Right renal pelvis (tissue), 4 donors: ENCODE results near the gene TNRC6B. TPM values are rescaled to one million over a fixed set of nuclear protein-coding genes. Genes with fewer than 3 reads are reported as not detected.
"Not testable (repeated sequence)": the region's sequence is repeated elsewhere in the genome, so short reads cannot be mapped to it uniquely, and the experiment has no call there.

Experiments
- DNase-seq, 4 donors: peaks; one replicate each; pipeline ENCODE4 v3.0.0-alpha.2; 2013; ENCODE audit warnings: low read depth in 4 of 4, low spot score in 3 of 4, missing footprints in 1 of 4
- polyA plus RNA-seq, 4 donors: library from polyadenylated mRNA; unstranded; fragments of 120-200 nt; gene quantifications; one replicate each; pipeline ENCODE4 v1.2.1, GENCODE V29; 2013; ENCODE audit not compliant: insufficient read length in 4 of 4

The TNRC6B gene
- polyA plus RNA-seq, 4 donors, result 10.3 to 11.8 (median 11.4) TPM

- no peak for DNase-seq
These were observed 28.8 kb downstream of the TNRC6B start for GRCh38 chr22:40206561-40206960.

DNA sequence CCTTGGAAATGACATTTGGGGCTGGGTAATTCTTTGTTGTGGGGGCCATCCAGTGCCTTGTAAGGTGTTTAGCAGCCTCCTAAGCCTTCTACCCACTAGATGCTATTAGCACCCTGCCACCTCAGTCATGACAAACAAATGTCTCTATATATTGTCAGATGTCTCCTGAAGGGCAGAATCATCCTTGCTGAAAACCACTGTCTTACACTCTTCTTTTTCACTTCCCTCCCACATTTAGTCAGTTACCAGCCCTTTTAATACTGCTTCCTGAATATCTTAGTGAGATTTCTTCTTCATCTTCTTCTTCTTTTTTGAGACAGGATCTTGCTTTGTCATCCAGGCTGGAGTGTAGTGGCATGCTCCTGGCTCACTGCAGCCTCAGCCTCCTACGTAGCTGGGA lies 33.1 kb downstream of the TNRC6B start:
- no peak for DNase-seq

DNA sequence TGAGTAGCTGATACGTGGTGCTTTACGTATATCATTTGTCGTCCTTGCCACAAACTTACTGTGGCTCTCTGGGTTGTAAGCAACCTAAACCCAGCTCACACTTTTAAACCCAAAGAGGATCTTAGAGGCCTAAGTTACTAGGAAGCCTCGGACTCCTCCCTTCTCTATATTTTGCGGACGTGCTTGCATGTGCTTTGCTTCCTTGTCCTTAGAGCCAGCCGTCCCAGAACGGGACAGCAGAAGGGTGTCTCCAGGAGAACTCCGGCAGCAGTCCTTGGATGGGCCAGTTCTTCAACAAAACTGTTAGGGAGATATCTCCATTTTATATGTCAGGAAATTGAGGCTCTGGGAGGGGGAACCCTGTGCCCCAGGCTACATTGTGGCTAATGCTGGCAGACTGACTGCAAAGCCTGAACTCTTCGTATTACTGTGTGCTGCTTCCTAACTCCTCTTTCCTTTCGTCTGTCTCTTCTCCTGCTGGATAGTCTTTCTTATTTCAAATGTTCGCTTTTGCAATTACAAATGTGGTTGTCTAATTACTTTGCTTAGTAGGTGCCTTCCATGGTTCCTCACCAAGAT lies 33.8 kb downstream of the TNRC6B start:
- no peak for DNase-seq

- DNase-seq, result no peak
These were observed 34.4 kb downstream of the TNRC6B start for GRCh38 chr22:40212121-40212520.

- DNase-seq, result no peak
These were observed 35.8 kb downstream of the TNRC6B start for GRCh38 chr22:40213478-40213877.

DNA sequence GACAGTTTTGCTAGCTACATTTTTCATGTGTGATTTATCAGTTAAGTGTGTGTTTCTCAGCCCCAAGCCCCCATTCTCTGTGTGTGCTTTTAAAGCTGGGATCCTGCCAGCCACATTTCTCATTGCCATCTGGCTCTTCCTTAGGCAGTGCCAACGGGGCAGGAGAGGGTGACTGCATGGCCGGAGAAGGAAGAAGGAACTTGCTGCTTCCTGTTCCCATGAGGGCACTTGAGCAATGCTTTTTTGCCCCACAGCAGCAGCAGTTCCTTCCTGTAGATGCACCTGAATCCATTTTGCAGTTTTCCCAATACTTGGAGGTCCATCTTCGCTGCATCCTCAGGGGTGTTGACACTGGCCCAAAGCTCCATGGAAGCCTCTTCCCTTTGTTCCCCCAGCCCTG lies 37.5 kb downstream of the TNRC6B start:
- no peak for DNase-seq

GRCh38 chr22:40216041-40216756 lies 38.5 kb downstream of the TNRC6B start:
- DNase-seq, result no peak

- no peak for DNase-seq
These were observed 40.4 kb downstream of the TNRC6B start for GRCh38 chr22:40218152-40218551.

DNA sequence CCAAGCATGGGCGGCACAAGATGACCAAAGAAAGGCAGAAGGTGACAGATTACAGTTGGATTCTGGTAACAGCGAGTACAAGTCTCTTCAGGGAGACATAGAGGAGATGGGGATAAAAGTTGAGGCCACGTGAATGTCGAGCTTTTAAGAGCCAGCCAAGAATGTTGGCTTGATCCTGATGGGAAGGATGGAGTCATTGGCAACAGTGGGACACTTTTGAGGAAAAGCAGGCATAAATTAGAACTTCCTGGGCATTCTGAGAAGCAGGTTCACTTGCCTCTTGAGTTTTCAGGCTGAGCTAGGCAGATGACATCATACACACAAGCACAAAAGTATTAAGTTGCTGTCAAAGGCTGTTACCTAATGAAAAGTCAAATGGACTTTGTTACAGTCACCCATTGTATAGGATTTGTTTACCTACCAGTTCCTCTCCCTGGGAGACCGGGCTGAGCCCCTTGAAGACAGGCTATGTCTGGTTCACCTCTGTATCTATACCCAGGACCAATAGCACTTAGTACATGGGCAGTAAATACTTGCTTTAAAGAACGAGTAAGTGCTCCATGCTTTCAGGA lies 41.1 kb downstream of the TNRC6B start:
- DNase-seq, result no peak

- DNase-seq, result no peak
These were observed 42.8 kb downstream of the TNRC6B start for GRCh38 chr22:40220316-40221054.

- DNase-seq, result no peak
These were observed 43.3 kb downstream of the TNRC6B start for GRCh38 chr22:40221055-40221414.

DNA sequence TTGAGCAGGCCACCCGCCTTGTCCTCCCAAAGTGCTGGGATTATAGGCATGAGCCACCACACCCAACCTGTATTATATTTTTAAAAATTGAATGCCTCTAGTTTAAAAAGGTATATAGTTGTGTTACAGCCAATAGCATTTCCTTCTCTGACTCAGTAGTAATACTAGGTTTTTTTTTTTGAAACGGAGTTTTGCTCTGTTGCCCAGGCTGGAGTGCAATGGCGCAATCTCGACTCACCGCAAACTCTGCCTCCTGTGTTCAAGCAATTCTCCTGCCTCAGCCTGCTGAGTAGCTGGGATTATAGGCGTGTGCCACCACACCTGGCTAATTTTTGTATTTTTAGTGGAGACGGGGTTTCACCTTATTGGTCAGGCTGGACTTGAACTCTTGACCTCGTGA lies 45.3 kb downstream of the TNRC6B start:
- DNase-seq, result not testable (repeated sequence)

- no peak for DNase-seq
These were observed 47.0 kb downstream of the TNRC6B start for GRCh38 chr22:40224702-40225101.

GRCh38 chr22:40226620-40227019 lies 48.9 kb downstream of the TNRC6B start:
- DNase-seq, result no peak

DNA sequence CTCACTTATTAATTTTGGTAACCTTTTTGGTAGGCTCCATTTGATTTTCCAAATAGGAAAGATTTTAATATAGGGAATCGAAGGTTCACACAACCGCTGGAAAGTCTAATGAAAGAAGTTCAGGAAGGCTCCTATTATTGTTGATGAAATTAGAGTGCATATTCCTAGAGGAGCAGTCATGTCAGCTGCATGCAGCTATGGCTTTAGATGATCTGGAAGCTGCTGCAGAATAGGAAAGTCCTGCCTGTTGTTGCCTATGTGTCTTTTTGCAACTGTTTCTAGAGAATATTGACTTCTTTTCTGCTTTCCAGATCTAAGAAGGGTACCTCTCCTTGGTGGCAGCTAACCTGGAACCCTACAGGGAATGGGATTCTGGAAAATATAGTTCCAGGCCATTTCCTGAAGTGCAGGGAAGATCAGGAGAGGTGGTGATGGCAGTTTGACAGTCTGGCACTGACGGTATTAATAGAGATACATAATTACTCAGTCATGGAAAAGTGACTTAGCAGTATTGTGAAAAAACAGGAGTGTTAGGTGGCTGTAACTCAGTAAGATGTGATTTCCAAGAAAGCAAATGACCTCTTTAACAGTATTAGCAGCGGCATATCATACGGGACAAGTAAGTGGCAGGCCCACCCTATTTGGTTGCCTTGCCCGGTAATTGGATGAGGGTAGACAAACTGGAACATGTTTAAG lies 54.0 kb downstream of the TNRC6B start:
- no peak for DNase-seq

DNA sequence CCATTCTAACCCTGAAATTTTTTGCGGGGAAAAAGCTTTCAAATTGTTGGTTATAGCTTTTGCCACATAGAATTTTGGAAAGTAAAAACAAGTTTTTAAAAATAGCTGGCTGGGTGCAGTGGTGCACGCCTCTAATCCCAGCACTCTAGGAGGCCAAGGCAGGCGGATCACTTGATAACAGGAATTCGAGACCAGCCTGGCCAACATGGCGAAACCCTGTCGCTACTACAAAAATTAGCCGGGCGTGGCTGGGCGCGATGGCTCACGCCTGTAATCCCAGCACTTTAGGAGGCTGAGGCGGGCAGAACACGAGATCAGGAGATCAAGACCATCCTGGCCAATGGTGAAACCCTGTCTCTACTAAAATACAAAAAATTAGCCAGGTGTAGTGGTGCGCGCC lies 54.9 kb downstream of the TNRC6B start:
- DNase-seq, result no peak

DNA sequence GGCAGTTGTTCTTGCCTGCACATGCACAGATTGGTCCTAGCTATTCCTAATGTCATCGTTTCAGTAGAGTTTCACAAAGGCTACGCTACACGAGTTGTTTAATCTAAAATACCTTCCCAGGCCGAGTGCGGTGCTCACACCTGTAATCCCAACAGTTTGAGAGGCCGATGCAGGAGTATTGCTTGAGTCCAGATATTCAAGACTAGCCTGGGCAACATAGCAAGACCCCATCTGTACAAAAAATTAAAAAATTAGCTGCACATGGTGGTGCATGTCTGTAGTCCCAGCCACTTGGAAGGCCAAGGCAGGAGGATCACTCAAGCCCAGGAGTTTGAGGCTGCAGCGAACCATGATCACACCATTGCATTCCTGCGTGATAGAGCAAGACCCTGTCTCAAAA lies 56.2 kb downstream of the TNRC6B start:
- DNase-seq, result no peak

DNA sequence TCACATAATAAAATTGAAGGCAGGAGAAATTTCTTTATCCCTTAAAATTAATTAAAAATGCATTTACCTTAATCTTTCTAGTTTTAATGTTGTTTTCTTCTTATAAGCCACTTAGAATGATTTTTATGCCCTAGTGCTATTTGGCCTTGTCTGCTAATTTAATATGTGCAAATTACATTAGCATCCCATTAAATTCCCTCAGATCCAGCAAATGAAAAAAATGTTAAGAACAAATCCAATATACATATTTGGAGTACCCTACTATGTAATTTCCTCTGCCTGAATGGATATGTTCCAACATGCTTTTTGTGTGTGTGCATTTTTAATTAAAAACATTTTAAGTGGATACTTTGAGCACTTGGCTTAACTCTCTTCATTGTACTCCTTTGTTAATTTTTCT lies 56.9 kb downstream of the TNRC6B start:
- DNase-seq, result no peak

GRCh38 chr22:40235308-40235707 lies 57.6 kb downstream of the TNRC6B start:
- no peak for DNase-seq

DNA sequence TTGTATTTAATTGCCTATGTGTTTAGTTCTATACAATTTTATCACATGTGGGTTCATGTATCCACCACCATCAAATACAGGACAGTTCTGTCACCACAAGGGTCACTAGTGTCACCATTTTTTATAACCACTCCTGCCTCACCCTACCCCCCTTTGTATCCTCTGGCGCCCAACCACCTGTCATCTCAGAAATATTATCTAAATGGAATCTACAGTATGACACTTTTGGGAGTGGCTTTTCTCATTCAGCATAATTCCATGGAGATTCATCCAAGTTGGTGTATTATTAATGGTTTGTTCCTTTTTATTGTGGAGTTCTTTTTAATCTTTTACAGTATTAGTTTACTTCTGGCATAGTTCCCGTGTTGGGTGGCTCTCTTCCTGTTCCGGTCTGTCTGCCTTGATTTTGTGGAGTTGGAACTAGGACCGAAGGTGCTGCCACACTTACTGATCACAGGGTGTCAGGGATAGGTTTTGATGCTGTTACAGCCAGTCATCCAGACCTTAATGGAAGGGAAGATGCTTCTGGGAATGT lies 58.5 kb downstream of the TNRC6B start:
- DNase-seq, result no peak

DNA sequence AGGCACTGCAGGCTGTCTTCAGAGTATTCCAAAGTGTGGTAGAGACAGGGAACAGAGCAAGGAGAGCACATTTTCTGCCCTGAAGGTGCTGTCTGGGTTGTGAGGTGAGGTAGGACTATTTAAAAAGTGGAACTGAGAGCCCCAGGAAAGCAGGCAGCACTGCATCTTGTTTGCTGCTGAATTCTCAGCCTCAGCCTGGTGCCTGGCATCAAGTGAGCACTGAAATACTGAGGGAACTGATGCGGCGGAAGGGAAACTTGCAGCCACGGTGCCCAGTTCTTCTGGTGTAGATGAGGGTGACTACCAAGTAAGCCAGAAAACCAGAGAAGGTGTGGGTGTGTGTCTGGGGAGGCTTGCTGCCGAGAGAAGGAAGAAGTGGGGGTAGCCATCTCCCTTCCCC lies 59.5 kb downstream of the TNRC6B start:
- no peak for DNase-seq
